NCI-H2107 (cell line): ENCODE data around the gene HTR1B.

Experiments used
- DNase-seq: peaks from one replicate; lab custom pipeline; 2025; lab: John Stamatoyannopoulos, UW

Gene HTR1B

GRCh38 chr6:77463308-77463860, at the start of gene HTR1B:
TSS of gene HTR1B (minus strand) at chr6:77463491. CDS start at chr6:77463403, 88 bp downstream.
- DNase-seq = no peak

DNA sequence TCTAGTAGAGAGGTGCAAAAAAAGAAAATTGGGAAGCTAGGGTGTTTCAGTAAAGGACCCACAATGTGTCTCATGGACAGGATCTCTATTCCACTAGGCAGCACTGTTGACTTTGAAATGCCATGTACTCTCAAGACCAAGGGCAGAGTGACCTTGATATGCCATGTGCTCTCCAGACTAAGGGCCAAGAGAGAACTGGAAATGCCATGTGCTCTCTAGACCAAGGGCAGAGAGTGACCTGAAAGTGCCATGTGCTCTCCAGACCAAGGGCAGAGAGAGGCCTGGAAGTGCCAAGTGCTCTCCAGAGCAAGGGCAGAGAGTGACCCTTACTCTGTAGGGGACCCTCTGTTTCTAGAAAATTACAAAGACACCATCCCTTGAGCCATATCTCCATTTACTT, 49.3 kb upstream of the HTR1B start:
- DNase-seq = no peak

- DNase-seq = no peak
Observed at GRCh38 chr6:77511860-77512259, 48.6 kb upstream of the HTR1B start.

- DNase-seq = no peak
Observed at GRCh38 chr6:77502981-77503380, 39.7 kb upstream of the HTR1B start.

DNA sequence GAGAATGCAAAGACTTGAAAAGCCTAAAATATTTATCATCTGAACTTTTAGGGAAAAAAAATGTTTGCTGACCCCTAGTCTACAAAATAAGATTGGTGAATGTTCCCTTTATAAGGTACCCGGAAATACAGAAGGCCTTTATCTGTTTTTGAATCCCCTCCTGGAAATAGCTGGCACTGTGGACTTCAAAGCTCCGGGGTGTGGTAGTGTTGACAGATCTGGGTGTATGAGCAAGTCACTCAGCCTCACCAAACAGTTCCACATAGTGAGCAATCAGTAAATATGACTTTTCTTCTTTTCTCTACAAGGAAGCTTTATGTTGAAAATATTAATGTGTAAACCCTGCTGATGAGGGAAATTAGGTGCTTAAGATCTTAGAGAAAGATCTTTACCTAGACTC, 29.2 kb upstream of the HTR1B start:
- DNase-seq = no peak

DNA sequence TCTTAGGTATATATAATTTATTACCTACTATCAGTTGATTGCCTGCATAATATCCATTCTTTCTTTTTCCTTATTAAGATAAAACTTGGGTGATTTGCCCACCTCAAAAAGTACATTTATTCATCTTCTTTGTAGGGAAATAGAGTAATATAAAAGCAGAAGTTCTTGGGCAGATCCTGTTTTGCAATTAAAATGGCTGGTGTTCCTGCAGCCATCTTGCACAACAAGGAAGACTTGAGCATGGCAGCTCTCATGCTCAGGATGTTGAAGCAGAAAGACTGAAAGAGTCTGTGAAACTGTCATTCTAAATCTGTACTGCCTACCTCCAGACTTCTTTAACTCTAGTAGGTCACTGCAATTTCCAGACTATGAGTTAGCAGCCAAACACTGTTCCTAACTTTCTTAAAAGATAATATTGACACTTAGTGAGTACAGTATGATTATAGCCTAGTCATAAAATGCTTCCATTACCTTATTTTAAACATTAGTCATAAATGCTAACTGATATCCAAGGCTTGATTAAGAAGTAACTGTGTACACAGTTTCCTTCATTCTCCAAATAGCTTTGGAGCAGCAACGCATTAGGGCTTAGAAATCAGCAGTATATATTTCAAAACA, 24.6 kb upstream of the HTR1B start:
- no peak for DNase-seq

DNA sequence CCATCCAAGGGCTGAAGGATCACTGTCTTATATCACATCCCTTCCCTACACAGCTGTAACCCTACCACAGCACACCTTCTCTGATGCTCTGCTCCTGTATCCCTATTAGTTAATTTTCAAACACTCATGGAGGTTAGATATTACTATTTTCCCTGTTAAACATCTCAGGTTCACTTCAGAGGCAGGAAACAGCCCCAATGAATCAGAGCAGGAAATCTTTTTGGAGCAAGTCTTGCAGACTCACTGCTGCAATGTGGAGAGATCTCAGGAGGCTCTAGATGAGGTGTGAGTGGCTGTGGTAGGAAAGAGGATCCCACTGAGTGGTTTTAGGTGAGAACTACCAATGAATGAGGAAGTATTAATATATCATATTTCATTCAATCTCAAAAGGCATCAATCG, 19.7 kb upstream of the HTR1B start:
- DNase-seq = no peak

DNA sequence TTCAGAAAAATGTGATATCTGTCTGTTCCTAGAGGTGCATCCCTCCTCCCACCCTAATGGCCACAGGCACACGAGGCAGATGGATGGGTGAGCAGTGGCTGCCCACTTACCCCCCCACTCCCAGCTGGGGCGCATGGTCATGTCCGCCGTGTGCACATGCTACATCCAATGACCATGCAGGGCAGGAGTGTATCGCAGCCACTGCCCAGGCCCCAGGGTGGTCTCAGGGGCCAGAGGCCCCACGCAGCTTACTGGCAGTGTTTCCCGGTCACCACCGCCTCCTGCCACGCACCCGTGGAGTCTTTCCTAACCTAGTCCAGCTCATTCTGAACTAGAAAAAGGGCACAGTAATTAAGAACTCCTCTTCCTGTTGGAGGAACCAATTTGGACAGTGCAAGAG, 11.7 kb upstream of the HTR1B start:
- DNase-seq = no peak

GRCh38 chr6:77474286-77474956, 11.1 kb upstream of the HTR1B start:
- DNase-seq = no peak

- DNase-seq = no peak
Observed at GRCh38 chr6:77470983-77471382, 7.7 kb upstream of the HTR1B start.

GRCh38 chr6:77468939-77469338, 5.6 kb upstream of the HTR1B start:
- DNase-seq = no peak

DNA sequence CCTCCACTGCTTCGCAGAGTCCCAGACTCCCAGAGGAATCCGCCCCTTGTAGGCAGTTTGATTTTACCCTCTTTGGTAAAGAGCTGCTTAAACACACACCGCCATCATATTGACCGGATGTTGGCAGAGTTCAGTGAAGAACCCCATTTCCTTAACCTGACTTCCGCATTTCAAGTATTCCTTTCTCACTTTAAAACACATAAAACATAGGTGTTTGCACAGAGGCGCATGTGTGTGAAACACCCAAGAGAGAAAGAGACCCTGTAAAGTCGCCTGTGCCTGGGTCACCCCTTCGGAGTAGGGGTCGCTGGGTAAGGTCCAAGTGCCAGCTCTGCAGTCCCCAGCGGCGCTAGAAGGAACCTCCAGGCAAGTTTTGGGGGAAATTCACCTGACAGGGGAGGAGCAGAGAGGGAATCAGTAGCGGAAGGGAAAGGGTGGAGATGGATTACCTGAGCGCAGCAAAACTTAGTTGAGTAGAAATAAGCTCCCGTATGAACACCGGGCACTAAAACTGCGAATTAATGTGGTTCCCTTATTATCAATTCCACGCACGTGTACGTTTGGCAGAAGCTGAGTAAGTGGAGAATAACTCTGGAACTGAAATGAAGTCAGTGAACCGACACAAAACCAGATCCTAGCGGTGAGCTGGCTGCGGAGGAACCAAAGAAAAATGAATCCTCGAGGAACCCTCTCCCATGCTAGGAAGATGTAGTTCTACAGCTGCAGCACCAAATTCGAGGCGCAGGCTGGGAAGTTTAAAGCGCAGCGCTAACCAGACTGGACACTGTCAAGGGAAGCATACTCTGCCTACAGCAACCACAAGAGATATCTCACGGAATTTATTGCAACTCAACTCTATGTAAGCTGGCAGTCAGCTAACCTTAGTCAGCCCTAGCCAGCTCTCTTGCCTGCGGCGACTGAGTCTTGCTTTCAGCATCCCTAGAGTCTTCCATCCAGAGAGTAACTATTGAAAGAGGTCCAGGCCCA, 3.5 kb upstream of the HTR1B start:
- no peak for DNase-seq

GRCh38 chr6:77466055-77466450, 2.8 kb upstream of the HTR1B start:
- no peak for DNase-seq

GRCh38 chr6:77464495-77464867, 1.2 kb upstream of the HTR1B start:
- DNase-seq = no peak

DNA sequence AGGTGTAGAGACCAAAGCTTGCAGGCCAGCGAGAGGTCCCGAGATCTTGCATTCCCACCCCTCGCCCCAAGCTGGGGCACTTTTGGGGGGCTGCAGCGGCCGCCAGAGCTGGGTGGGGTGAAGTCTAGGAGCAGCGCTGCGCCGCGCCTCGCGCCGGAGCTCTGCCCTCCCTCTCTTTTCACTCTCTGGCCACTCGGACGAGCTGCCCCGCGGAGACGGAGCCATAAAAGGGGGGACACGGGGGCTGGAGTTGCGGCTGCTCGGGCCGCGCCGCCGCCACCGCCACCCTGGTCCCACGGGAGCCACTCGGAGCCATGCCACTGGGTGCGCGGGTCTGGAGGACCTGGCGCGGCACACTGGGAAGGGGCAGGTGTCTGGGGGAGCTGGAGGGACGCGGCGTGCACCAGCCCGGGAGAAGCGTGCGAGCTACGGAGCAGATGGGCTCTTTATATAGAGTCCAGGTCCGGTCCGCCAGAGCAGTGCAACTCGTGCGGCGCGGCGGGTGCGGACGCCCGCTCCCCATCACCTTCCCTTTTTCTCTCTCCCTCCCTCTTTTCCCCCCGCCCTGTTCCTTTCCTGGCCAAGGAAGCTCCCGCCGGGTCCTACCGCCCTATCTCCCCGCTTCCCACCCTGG, 687 bp upstream of the HTR1B start:
- DNase-seq = no peak

DNA sequence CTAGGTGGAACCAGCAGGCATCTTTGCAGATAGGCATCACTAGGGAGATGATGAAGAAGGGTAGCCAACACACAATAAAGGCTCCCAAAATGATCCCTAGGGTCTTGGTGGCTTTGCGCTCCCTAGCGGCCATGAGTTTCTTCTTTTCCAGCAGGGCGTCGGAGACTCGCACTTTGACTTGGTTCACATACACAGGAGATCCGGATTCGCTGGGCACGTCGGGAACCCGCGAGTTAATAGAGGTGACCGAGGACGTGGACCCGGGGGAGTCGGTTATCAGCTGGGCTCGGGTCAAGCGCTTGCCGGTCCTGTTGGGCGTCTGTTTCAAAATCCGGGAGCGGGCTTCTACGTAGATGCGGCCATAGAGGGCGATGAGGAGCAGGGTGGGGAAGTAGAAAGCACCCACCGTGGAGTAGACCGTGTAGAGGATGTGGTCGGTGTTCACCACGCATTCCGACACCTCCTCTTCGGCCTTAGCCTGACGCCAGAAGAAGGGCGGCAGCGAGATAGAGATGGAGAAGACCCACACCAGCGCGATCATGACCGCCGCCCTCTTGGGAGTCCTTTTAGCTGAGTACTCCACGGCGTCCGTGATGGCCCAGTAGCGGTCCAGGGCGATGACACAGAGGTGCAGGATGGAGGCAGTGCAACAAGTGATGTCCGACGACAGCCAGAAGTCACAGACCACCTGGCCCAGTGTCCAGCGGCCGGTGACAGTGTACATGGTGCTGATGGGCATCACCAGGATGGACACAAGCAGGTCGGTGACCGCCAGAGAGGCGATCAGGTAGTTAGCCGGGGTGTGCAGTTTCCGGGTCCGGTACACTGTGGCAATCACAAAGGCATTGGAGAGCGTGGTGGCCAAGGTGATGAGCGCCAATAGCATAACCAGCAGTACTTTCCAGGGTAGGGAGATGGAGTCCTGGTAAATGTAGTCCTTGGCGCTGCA, 658 bp downstream of the HTR1B start:
- DNase-seq = no peak

DNA sequence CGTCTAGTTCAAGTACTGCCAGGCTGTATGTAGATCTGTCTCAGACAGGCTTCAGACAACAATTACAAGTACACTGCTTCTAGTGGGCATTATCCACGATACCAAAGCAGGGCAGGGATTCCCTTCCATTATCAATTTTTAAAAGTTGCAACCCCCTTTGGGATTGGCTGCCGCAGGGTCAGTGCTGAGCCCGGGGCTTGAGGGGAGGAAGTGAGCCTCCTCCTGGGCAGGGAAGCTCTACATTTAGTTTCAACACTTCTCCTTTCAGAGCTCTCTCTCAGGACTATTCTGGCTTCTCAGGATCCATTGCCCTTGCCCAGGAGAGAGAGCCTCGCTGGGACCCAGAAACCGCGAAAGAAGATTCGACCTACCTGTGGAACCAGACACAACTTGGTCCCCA, 1.5 kb downstream of the HTR1B start:
- DNase-seq = no peak

DNA sequence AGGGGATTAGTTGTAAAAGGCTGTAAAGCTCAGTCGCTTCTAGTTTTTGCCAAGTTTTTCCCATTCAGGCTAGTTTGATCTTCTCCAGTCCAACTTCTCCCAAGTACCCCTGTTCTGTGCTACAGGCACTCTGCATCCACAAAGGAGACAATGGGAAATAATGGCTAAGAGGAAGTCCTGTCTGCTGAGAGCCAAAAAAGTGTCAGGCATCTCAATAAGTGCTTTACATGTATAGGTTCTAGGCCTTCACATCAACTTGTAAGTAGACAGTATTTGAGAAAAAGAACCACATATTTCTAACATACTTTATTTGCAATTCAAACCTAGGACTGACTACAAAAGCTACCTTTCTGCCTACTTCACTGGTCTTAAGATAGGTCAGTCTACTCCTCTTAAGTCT, 4.9 kb downstream of the HTR1B start:
- no peak for DNase-seq

DNA sequence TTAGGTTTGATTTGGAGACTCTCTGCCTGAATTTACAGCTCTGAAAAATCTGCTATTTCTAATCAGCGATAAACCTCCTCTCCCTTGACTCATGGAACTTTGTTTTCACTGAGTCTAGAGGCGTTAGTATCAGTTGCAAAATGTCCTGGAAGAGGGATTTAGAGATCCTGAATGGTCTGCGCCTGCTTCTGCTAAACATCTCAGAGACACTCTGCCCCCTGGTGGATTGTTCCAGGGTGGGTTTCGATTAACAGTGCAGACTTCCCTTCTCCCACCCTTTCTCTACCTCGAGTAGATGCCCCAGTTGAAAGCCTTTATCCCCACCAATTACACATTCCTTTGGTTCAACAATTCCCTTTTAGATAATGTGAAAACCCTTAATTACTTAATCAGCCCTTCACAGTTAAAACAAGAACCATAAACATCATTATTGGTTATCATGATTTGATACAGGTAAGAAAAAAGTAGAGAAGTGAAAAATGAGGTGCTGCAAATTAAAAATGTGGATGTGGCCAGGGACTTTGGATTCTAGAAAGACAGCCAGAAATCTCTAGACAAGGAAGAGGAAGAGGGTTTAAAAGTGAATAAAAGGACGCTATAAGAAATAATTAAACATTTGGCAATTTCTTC, 5.5 kb downstream of the HTR1B start:
- no peak for DNase-seq

GRCh38 chr6:77456531-77457248, 6.6 kb downstream of the HTR1B start:
- DNase-seq = no peak
